NCI-H1105 (cell line): ENCODE results near the gene CEACAM4.

Experiments used
- DNase-seq: peaks from one replicate; lab custom pipeline; 2025; lab: John Stamatoyannopoulos, UW

Gene CEACAM4

GRCh38 chr19:41617941-41618730, 8.7 kb downstream of the CEACAM4 start:
- DNase-seq = no peak

- no peak for DNase-seq
Measured at GRCh38 chr19:41616792-41617621, 9.9 kb downstream of the CEACAM4 start.

GRCh38 chr19:41615207-41615606, 11.7 kb downstream of the CEACAM4 start:
- DNase-seq = no peak

GRCh38 chr19:41612483-41612882, 14.4 kb downstream of the CEACAM4 start:
- DNase-seq = no peak

GRCh38 chr19:41610789-41611188, 16.1 kb downstream of the CEACAM4 start:
- no peak for DNase-seq

GRCh38 chr19:41607668-41608067, 19.2 kb downstream of the CEACAM4 start:
- no peak for DNase-seq

- no peak for DNase-seq
Measured at GRCh38 chr19:41606215-41606837, 20.5 kb downstream of the CEACAM4 start.

GRCh38 chr19:41604831-41605230, 22.0 kb downstream of the CEACAM4 start:
- DNase-seq = no peak

GRCh38 chr19:41601771-41602170, 25.1 kb downstream of the CEACAM4 start:
- no peak for DNase-seq

GRCh38 chr19:41599175-41599966, 27.5 kb downstream of the CEACAM4 start:
- no peak for DNase-seq

GRCh38 chr19:41597600-41598041, 29.3 kb downstream of the CEACAM4 start:
- peak; percentile 70 for DNase-seq

GRCh38 chr19:41595890-41596280, 31.0 kb downstream of the CEACAM4 start:
- no peak for DNase-seq

GRCh38 chr19:41595258-41595889, 31.5 kb downstream of the CEACAM4 start:
- peak; percentile 71 for DNase-seq

- no peak for DNase-seq
Measured at GRCh38 chr19:41591951-41592562, 34.8 kb downstream of the CEACAM4 start.

GRCh38 chr19:41590936-41591335, 35.9 kb downstream of the CEACAM4 start:
- no peak for DNase-seq

- DNase-seq = no peak
Measured at GRCh38 chr19:41589371-41589770, 37.5 kb downstream of the CEACAM4 start.

- DNase-seq = no peak
Measured at GRCh38 chr19:41588497-41589209, 38.2 kb downstream of the CEACAM4 start.

- DNase-seq = no peak
Measured at GRCh38 chr19:41587838-41588210, 39.0 kb downstream of the CEACAM4 start.

- no peak for DNase-seq
Measured at GRCh38 chr19:41587101-41587837, 39.6 kb downstream of the CEACAM4 start.

- DNase-seq = no peak
Measured at GRCh38 chr19:41586064-41586463, 40.8 kb downstream of the CEACAM4 start.
